Nephron progenitor cell (in vitro differentiated cells): ENCODE results near the gene SHISA9.

Source experiments
- DNase-seq: peaks from one replicate; pipeline ENCODE4 v3.0.0; 2021
- H3K27ac Mint-ChIP-seq: 2 replicates; pipeline ENCODE4 v1.8.0; 2021; ENCODE audit warnings: mild to moderate bottlenecking, moderate library complexity, mixed read lengths
- H3K27me3 Mint-ChIP-seq: 2 replicates; pipeline ENCODE4 v1.8.0; 2021; ENCODE audit warnings: mild to moderate bottlenecking, low read depth, mixed read lengths; ENCODE audit not compliant: poor library complexity
- H3K36me3 Mint-ChIP-seq: 2 replicates; pipeline ENCODE4 v1.8.0; 2021; ENCODE audit warnings: low read depth, mixed read lengths
- H3K4me1 Mint-ChIP-seq: 2 replicates; pipeline ENCODE4 v1.8.0; 2021; ENCODE audit warnings: mixed read lengths
- H3K4me3 Mint-ChIP-seq: 2 replicates; pipeline ENCODE4 v1.8.0; 2021; ENCODE audit warnings: mild to moderate bottlenecking, moderate library complexity, mixed read lengths
- H3K9me3 Mint-ChIP-seq: 2 replicates; pipeline ENCODE4 v1.8.0; 2021; ENCODE audit warnings: mild to moderate bottlenecking, moderate library complexity, mixed read lengths
- CTCF ChIP-seq: fragments of 200-600 bp; sonication (generic); IDR thresholded peaks from 2 replicates; pipeline ENCODE4 v1.5.0; 2021; ENCODE audit warnings: antibody characterized with exemption

Gene SHISA9

GRCh38 chr16:13064821-13065220 lies 163.4 kb downstream of the SHISA9 start:
- Mint-ChIP-seq H3K4me3 (no peak overlapping the region), H3K36me3 (no peaks in the 10 kb centered on the region), H3K9me3 (no peaks in the 10 kb centered on the region), H3K27ac (no peak overlapping the region), H3K27me3 (peaks cover 3% of the 10 kb centered on the region), H3K4me1 (peaks cover 16% of the 10 kb centered on the region)
- no peak for TF ChIP-seq CTCF
- no peak for DNase-seq

GRCh38 chr16:13067648-13068047 lies 166.2 kb downstream of the SHISA9 start:
- H3K4me3 Mint-ChIP-seq, result no peak overlapping the region
- no peak overlapping the region for H3K27ac Mint-ChIP-seq
- no peaks in the 10 kb centered on the region for H3K9me3 Mint-ChIP-seq
- H3K27me3 Mint-ChIP-seq, result peaks cover 6% of the 10 kb centered on the region
- H3K36me3 Mint-ChIP-seq, result no peaks in the 10 kb centered on the region
- peaks cover 18% of the 10 kb centered on the region for H3K4me1 Mint-ChIP-seq
- no peak for DNase-seq
- TF ChIP-seq CTCF, result no peak

GRCh38 chr16:13068912-13069583 lies 167.7 kb downstream of the SHISA9 start:
- Mint-ChIP-seq H3K36me3 (no peaks in the 10 kb centered on the region), H3K4me1 (peaks cover 18% of the 10 kb centered on the region), H3K4me3 (no peak overlapping the region), H3K27ac (no peak overlapping the region), H3K9me3 (no peaks in the 10 kb centered on the region), H3K27me3 (peaks cover 9% of the 10 kb centered on the region)
- no peak for DNase-seq
- no peak for TF ChIP-seq CTCF

GRCh38 chr16:13070268-13070667 lies 168.9 kb downstream of the SHISA9 start:
- TF ChIP-seq CTCF, result no peak
- Mint-ChIP-seq H3K36me3 (no peaks in the 10 kb centered on the region), H3K9me3 (no peaks in the 10 kb centered on the region), H3K27me3 (peaks cover 9% of the 10 kb centered on the region), H3K4me1 (peaks cover 10% of the 10 kb centered on the region), H3K27ac (peak overlapping the region; percentile 24), H3K4me3 (no peak overlapping the region)
- DNase-seq, result peak; percentile 21

- TF ChIP-seq CTCF, result no peak
- Mint-ChIP-seq H3K27ac (no peak overlapping the region), H3K9me3 (no peaks in the 10 kb centered on the region), H3K27me3 (peaks cover 11% of the 10 kb centered on the region), H3K4me1 (peaks cover 10% of the 10 kb centered on the region), H3K4me3 (no peak overlapping the region), H3K36me3 (no peaks in the 10 kb centered on the region)
- DNase-seq, result no peak
Observed at GRCh38 chr16:13076878-13077277, 175.5 kb downstream of the SHISA9 start.

- no peak for TF ChIP-seq CTCF
- H3K27me3 Mint-ChIP-seq, result peaks cover 11% of the 10 kb centered on the region
- no peak overlapping the region for H3K4me3 Mint-ChIP-seq
- no peaks in the 10 kb centered on the region for H3K9me3 Mint-ChIP-seq
- no peak overlapping the region for H3K27ac Mint-ChIP-seq
- DNase-seq, result no peak
- H3K36me3 Mint-ChIP-seq, result no peaks in the 10 kb centered on the region
- peaks cover 10% of the 10 kb centered on the region for H3K4me1 Mint-ChIP-seq
Observed at GRCh38 chr16:13077816-13078215, 176.4 kb downstream of the SHISA9 start.
